Activated naive CD8-positive, alpha-beta T cell treated with anti-CD3 and anti-CD28 coated beads, Interleukin-2, amount 10 ng/mL, durations not matched to agents 7 days and 5 days (primary cell): ENCODE data around the gene REC114. TPM values are rescaled to one million over a fixed set of nuclear protein-coding genes. Genes with fewer than 3 reads are reported as not detected.
"Not testable (repeated sequence)": the region's sequence is repeated elsewhere in the genome, so short reads cannot be mapped to it uniquely, and the experiment has no call there.

Source experiments
- ATAC-seq: fragments of 150-1000 bp; cut with Tn5 transposase; one replicate; pipeline ENCODE4 v1.10.0; 2021; ENCODE audit warnings: low read depth, moderate library complexity
- POLR2A ChIA-PET: fragments of 350-600 bp; sonication (Branson Sonifier 250); formaldehyde crosslinking; loops from one replicate; lab custom pipeline; 2021; ENCODE audit warnings: antibody characterized with exemption; lab: Charles Lee
- DNase-seq: peaks from one replicate; pipeline ENCODE4 v3.0.0; 2021
- H3K27ac Mint-ChIP-seq: one replicate; pipeline ENCODE4 v1.8.0; 2022; ENCODE audit warnings: mild to moderate bottlenecking, mixed read lengths
- H3K27me3 Mint-ChIP-seq: one replicate; pipeline ENCODE4 v1.8.0; 2022; ENCODE audit warnings: mild to moderate bottlenecking, moderate library complexity, mixed read lengths
- H3K36me3 Mint-ChIP-seq: one replicate; pipeline ENCODE4 v1.8.0; 2021; ENCODE audit warnings: mild to moderate bottlenecking, mixed read lengths
- H3K4me1 Mint-ChIP-seq: one replicate; pipeline ENCODE4 v1.8.0; 2021; ENCODE audit warnings: mixed read lengths
- H3K4me3 Mint-ChIP-seq: one replicate; pipeline ENCODE4 v1.8.0; 2022; ENCODE audit warnings: mild to moderate bottlenecking, moderate library complexity, mixed read lengths
- H3K9me3 Mint-ChIP-seq: one replicate; pipeline ENCODE4 v1.8.0; 2021; ENCODE audit warnings: mixed read lengths
- total RNA-seq, 2 experiments: library from RNA; stranded (reverse); gene quantifications; one replicate each; pipeline ENCODE4 v1.2.3, GENCODE V29; 2021

Gene REC114
- total RNA-seq, 2 experiments from 2014 or later = not detected

GRCh38 chr15:73577593-73577992, 134.6 kb downstream of the REC114 start:
- not testable (repeated sequence) for H3K4me1 Mint-ChIP-seq

DNA sequence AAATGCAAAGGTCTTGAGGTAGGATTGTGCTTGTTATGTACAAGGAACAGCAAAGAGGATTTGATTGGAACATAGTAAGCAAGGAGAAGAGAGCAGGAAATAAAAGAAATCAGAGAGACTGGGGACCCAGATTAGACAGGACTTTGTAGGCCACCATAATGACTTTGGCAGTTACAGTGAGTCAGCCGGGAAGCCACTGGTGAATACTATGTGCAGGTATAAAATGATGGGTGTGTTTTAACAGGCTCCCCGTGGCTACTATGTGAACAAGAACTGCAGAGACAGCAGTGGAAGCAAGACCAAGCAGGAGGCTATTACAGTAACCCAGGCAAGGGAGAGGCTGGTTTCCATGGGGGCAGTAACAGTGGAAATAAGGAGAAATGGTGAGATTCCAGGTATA, 135.1 kb downstream of the REC114 start:
- Mint-ChIP-seq H3K27ac (no peak overlapping the region), H3K27me3 (no peaks in the 10 kb centered on the region), H3K4me3 (no peak overlapping the region), H3K9me3 (no peaks in the 10 kb centered on the region), H3K4me1 (peaks cover 9% of the 10 kb centered on the region), H3K36me3 (peaks cover 6% of the 10 kb centered on the region)
- DNase-seq = no peak
- POLR2A ChIA-PET = no interaction called here
- ATAC-seq = no peak

More at GRCh38 chr15:73577593-73577992, 134.6 kb downstream of the REC114 start:
- POLR2A ChIA-PET, H3K27ac Mint-ChIP-seq, DNase-seq, H3K36me3 Mint-ChIP-seq, H3K9me3 Mint-ChIP-seq, H3K27me3 Mint-ChIP-seq, ATAC-seq, H3K4me3 Mint-ChIP-seq: not testable (repeated sequence)

DNA sequence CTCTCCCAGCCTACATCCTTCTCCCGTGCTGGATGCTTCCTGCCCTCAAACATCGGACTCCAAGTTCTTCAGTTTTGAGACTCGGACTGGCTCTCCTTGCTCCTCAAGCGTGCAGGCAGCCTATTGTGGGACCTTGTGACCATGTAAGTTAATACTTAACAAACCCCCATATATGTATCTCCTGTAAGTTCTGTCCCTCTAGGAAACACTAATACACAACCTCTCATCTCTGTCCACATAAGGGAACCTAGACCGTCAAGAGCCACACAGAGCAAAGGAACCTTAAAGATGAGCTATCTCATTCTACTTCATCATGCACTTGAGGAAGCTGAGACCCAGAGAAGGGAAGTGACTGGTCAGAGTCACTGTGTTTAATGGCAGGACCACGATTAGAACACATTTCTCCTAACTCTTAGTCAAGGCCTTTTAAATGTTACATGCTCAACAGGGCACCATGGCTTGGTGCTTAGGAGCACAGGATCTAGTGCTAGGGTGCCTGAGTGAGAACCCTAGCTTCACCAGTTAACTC, 140.0 kb downstream of the REC114 start:
- ATAC-seq = no peak
- POLR2A ChIA-PET = no interaction called here
- no peak for DNase-seq
- H3K27ac Mint-ChIP-seq = no peak overlapping the region
- H3K27me3 Mint-ChIP-seq = no peaks in the 10 kb centered on the region
- no peaks in the 10 kb centered on the region for H3K9me3 Mint-ChIP-seq
- no peak overlapping the region for H3K4me3 Mint-ChIP-seq
- H3K36me3 Mint-ChIP-seq = peaks cover 16% of the 10 kb centered on the region
- H3K4me1 Mint-ChIP-seq = peaks cover 38% of the 10 kb centered on the region

GRCh38 chr15:73583544-73583943, 140.6 kb downstream of the REC114 start:
- no peak overlapping the region for H3K27ac Mint-ChIP-seq
- H3K4me1 Mint-ChIP-seq = peaks cover 38% of the 10 kb centered on the region
- H3K27me3 Mint-ChIP-seq = no peaks in the 10 kb centered on the region
- H3K4me3 Mint-ChIP-seq = no peak overlapping the region
- H3K9me3 Mint-ChIP-seq = no peaks in the 10 kb centered on the region
- H3K36me3 Mint-ChIP-seq = peaks cover 12% of the 10 kb centered on the region
- DNase-seq = no peak
- no peak for ATAC-seq
- POLR2A ChIA-PET = no interaction called here

GRCh38 chr15:73584699-73585420, 141.9 kb downstream of the REC114 start:
- POLR2A ChIA-PET = no interaction called here
- Mint-ChIP-seq H3K4me3 (no peak overlapping the region), H3K36me3 (peaks cover 16% of the 10 kb centered on the region), H3K9me3 (no peaks in the 10 kb centered on the region), H3K27ac (no peak overlapping the region), H3K27me3 (no peaks in the 10 kb centered on the region), H3K4me1 (peaks cover 38% of the 10 kb centered on the region)
- ATAC-seq = no peak
- DNase-seq = no peak

GRCh38 chr15:73585871-73586654, 143.1 kb downstream of the REC114 start:
- Mint-ChIP-seq H3K36me3 (peaks cover 20% of the 10 kb centered on the region), H3K9me3 (no peaks in the 10 kb centered on the region), H3K4me1 (peaks cover 38% of the 10 kb centered on the region), H3K27me3 (no peaks in the 10 kb centered on the region), H3K27ac (no peak overlapping the region), H3K4me3 (no peak overlapping the region)
- ATAC-seq = no peak
- DNase-seq = no peak
- POLR2A ChIA-PET = no interaction called here

DNA sequence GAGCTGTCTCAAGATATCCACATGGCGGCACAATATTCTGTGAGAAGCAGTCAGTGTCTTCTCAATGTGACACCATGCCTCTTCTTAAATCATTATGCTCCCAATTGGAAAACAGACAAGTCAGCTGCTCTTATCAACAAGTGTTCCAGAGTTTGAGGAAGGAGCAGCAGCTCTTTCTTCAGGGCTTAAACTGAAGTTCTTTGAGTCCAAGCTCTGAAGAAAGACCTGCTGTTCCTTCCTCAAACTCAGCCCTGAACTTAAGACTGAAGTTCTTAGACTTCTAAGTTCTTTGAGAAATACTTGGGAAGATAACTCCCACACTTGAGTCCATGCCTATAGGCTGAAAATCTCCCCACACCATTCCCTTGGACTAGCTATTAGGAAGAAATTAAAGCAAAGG, 146.8 kb downstream of the REC114 start:
- peaks cover 15% of the 10 kb centered on the region for H3K36me3 Mint-ChIP-seq
- peaks cover 28% of the 10 kb centered on the region for H3K4me1 Mint-ChIP-seq
- DNase-seq (no peak), ATAC-seq (no peak)
- no peaks in the 10 kb centered on the region for H3K27me3 Mint-ChIP-seq
- H3K9me3 Mint-ChIP-seq = no peaks in the 10 kb centered on the region
- H3K27ac Mint-ChIP-seq = no peak overlapping the region
- no peak overlapping the region for H3K4me3 Mint-ChIP-seq
- POLR2A ChIA-PET = no interaction called here

DNA sequence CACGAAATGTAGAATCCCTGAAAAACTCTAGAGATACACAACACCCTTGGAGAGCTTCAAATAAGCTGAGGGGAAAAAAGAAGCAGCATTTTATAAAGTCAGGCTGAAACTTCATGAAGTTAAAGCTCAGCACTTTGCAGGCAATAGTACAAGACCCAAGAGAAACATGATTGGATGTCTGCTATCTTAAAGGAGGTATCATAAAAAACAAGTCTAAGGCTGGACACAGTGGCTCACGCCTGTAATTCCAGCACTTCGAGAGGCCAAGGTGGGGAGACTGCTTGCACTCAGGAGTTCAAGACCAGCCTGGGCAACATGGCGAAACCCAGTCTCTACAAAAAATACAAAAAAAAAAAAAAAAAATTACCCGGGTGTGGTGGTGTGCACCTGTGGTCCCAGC, 147.3 kb downstream of the REC114 start:
- POLR2A ChIA-PET = no interaction called here
- no peaks in the 10 kb centered on the region for H3K27me3 Mint-ChIP-seq
- no peak overlapping the region for H3K4me3 Mint-ChIP-seq
- peaks cover 14% of the 10 kb centered on the region for H3K36me3 Mint-ChIP-seq
- no peak for DNase-seq
- no peak overlapping the region for H3K27ac Mint-ChIP-seq
- H3K9me3 Mint-ChIP-seq = no peaks in the 10 kb centered on the region
- no peak for ATAC-seq
- peaks cover 23% of the 10 kb centered on the region for H3K4me1 Mint-ChIP-seq

DNA sequence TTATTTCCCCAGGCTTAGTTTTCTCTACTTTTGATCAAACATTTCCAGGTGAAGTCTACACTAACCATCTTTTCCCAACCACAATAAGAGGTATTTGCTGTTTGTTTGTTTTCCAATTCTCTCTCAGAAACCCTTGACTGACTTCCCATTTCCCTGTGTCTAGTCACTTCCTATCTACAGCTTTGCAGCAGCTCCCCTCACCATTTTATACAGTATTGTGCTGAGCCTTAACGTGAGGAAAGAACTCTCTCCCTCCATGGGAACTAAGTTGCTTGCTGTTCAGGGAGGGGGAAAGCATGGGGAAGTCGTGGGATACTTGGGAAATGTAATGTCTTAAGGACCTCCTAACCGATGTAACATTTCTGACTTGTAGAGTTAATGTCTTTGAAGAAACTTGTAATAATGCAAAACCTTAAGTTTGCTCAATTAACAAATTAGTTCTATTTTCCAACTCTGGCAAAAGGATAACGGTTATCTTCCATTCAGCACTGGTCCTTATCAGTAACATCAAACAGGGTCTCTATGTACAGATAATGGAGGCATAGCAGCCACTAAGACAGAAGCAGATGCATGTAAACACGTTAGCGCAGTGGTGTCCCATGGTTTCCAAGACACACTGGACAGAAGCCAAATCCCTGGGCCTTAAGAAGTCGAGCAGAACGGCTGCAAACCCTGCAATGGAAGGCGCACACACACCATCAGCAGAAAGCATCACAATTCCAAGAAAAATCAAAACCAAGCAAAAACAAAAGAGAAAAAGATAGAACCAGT, 150.5 kb downstream of the REC114 start:
- Mint-ChIP-seq H3K4me1 (peaks cover 4% of the 10 kb centered on the region), H3K27me3 (no peaks in the 10 kb centered on the region), H3K4me3 (no peak overlapping the region), H3K9me3 (no peaks in the 10 kb centered on the region), H3K27ac (no peak overlapping the region), H3K36me3 (peaks cover 8% of the 10 kb centered on the region)
- POLR2A ChIA-PET = no interaction called here
- DNase-seq = no peak
- no peak for ATAC-seq

DNA sequence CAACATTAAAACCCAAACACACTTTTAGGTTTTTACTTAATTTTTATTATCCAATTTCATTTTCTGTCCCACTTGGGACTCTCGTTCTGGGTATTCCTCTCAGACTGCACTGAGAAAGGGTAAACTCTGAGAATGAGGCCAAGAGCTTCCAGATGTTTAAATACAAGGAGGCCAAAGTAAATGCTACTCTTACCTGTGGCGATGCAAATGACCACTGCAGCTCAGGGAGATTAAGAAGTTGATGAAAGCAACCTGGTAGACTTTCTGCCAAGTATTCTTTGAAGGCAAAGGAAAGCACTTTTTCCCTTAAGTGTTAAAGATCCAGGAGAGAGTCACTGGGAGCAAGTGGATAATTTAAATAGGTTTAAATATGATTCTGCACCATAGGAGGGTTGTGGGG, 151.1 kb downstream of the REC114 start:
- POLR2A ChIA-PET = no interaction called here
- DNase-seq (no peak), ATAC-seq (no peak)
- Mint-ChIP-seq H3K27me3 (no peaks in the 10 kb centered on the region), H3K4me1 (peaks cover 4% of the 10 kb centered on the region), H3K4me3 (no peak overlapping the region), H3K27ac (no peak overlapping the region), H3K36me3 (peaks cover 4% of the 10 kb centered on the region), H3K9me3 (no peaks in the 10 kb centered on the region)

GRCh38 chr15:73596174-73596573, 153.2 kb downstream of the REC114 start:
- H3K27ac Mint-ChIP-seq = no peak overlapping the region

DNA sequence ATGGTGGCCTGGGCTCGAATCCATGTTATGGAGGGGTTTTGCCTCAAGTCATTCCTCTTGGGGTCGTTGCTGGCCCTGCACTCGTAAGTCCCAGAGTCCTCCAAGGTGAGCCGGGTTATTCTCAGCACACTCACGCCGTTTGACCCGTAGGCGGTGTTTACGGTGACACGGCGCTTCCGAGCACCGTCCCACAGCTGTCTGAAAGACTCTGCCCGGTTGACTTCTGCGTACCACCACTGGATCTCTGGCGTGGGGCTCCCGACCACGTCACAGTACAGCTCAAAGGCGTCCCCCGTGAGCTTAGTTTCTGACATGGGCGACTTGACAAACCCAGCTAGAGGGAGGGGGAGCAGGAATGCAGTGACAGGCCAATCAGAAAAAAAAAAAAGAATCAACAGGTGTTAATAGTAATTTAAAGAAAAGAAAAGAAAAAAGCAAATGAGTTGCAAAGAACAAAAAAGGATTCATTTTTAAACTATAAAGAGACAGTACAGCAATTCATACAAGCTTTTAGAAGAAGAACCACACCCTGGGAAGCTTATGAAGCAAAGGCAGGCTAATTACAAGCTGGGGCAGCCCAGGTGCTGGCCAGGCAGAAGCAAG, 154.2 kb downstream of the REC114 start:
- DNase-seq = no peak
- Mint-ChIP-seq H3K36me3 (no peaks in the 10 kb centered on the region), H3K4me1 (peaks cover 4% of the 10 kb centered on the region), H3K27me3 (no peaks in the 10 kb centered on the region), H3K4me3 (no peak overlapping the region), H3K27ac (no peak overlapping the region), H3K9me3 (no peaks in the 10 kb centered on the region)
- POLR2A ChIA-PET = no interaction called here
- ATAC-seq = no peak

More at GRCh38 chr15:73596174-73596573, 153.2 kb downstream of the REC114 start:
- POLR2A ChIA-PET = no interaction called here
- ATAC-seq = no peak
- no peaks in the 10 kb centered on the region for H3K27me3 Mint-ChIP-seq
- no peak overlapping the region for H3K4me3 Mint-ChIP-seq
- H3K9me3 Mint-ChIP-seq = no peaks in the 10 kb centered on the region
- DNase-seq = no peak
- H3K36me3 Mint-ChIP-seq = no peaks in the 10 kb centered on the region
- peaks cover 4% of the 10 kb centered on the region for H3K4me1 Mint-ChIP-seq

GRCh38 chr15:73598530-73599160, 155.7 kb downstream of the REC114 start:
- peaks cover 4% of the 10 kb centered on the region for H3K4me1 Mint-ChIP-seq
- POLR2A ChIA-PET = no interaction called here
- H3K36me3 Mint-ChIP-seq = no peaks in the 10 kb centered on the region
- no peaks in the 10 kb centered on the region for H3K9me3 Mint-ChIP-seq
- ATAC-seq (no peak), DNase-seq (no peak)
- no peak overlapping the region for H3K4me3 Mint-ChIP-seq
- H3K27me3 Mint-ChIP-seq = no peaks in the 10 kb centered on the region
- H3K27ac Mint-ChIP-seq = no peak overlapping the region
